H9 (cell line): ENCODE results near the gene INSC. TPM values are rescaled to one million over a fixed set of nuclear protein-coding genes. Genes with fewer than 3 reads are reported as not detected.

Experiments used
- DNase-seq: peaks from one replicate; pipeline ENCODE4 v3.0.0-alpha.2; 2017
- H2AFZ ChIP-seq: one replicate; pipeline ENCODE4 v1.6.1; 2013; ENCODE audit warnings: mild to moderate bottlenecking, low read length, control low read depth, moderate library complexity
- H2AK5ac ChIP-seq: 2 replicates; pipeline ENCODE4 v1.6.1; 2013; ENCODE audit warnings: low read length, control low read depth, mixed read lengths; ENCODE audit not compliant: insufficient read length
- H2BK120ac ChIP-seq: one replicate; pipeline ENCODE4 v1.6.1; 2013; ENCODE audit warnings: low read depth, mild to moderate bottlenecking, low read length, control low read depth, inconsistent platforms; ENCODE audit not compliant: poor library complexity, severe bottlenecking
- H2BK12ac ChIP-seq: 2 replicates; pipeline ENCODE4 v1.6.1; 2013; ENCODE audit warnings: low read length, control low read depth, mixed read lengths, low read depth; ENCODE audit not compliant: insufficient read length
- H2BK15ac ChIP-seq: 2 replicates; pipeline ENCODE4 v1.6.1; 2013; ENCODE audit warnings: low read depth, low read length, control low read depth
- H2BK20ac ChIP-seq: one replicate; pipeline ENCODE4 v1.6.1; 2013; ENCODE audit warnings: low read depth, mild to moderate bottlenecking, low read length, control low read depth, inconsistent platforms; ENCODE audit not compliant: poor library complexity, severe bottlenecking
- H2BK5ac ChIP-seq: 2 replicates; pipeline ENCODE4 v1.6.1; 2013; ENCODE audit warnings: low read length, control low read depth, mixed read lengths; ENCODE audit not compliant: insufficient read length
- H3K14ac ChIP-seq: 2 replicates; pipeline ENCODE4 v1.6.1; 2013; ENCODE audit warnings: low read length, control low read depth; ENCODE audit not compliant: insufficient read depth
- H3K18ac ChIP-seq: 2 replicates; pipeline ENCODE4 v1.6.1; 2013; ENCODE audit warnings: low read depth, mild to moderate bottlenecking, mixed read lengths, low read length, control low read depth; ENCODE audit not compliant: insufficient read length
- H3K23ac ChIP-seq: 2 replicates; pipeline ENCODE4 v1.6.1; 2013; ENCODE audit warnings: low read length, control low read depth, mixed read lengths, low read depth; ENCODE audit not compliant: insufficient read length
- H3K23me2 ChIP-seq: 2 replicates; pipeline ENCODE4 v1.6.1; 2013; ENCODE audit warnings: low read depth, mild to moderate bottlenecking, mixed read lengths, low read length, control low read depth; ENCODE audit not compliant: insufficient read length, poor library complexity, severe bottlenecking
- H3K27ac ChIP-seq: 2 replicates; pipeline ENCODE4 v1.5.1; 2013; ENCODE audit warnings: low read length, control low read depth, mixed read lengths, low read depth; ENCODE audit not compliant: insufficient read length
- H3K27me3 ChIP-seq: 2 replicates; pipeline ENCODE4 v1.6.1; 2013; ENCODE audit warnings: low read length, control low read depth, inconsistent platforms; ENCODE audit not compliant: insufficient read depth
- H3K4ac ChIP-seq: 2 replicates; pipeline ENCODE4 v1.6.1; 2013; ENCODE audit warnings: low read depth, mild to moderate bottlenecking, control low read depth, inconsistent platforms, low read length, moderate library complexity
- H3K4me1 ChIP-seq: 2 replicates; pipeline ENCODE4 v1.6.1; 2013; ENCODE audit warnings: low read length, control low read depth, inconsistent platforms; ENCODE audit not compliant: insufficient read depth
- H3K4me2 ChIP-seq: 2 replicates; pipeline ENCODE4 v1.6.1; 2013; ENCODE audit warnings: low read length, control low read depth, mixed read lengths; ENCODE audit not compliant: insufficient read length, insufficient read depth
- H3K56ac ChIP-seq: 2 replicates; pipeline ENCODE4 v1.6.1; 2013; ENCODE audit warnings: low read depth, mild to moderate bottlenecking, mixed read lengths, low read length, control low read depth; ENCODE audit not compliant: insufficient read length
- H3K79me1 ChIP-seq: 2 replicates; pipeline ENCODE4 v1.6.1; 2013; ENCODE audit warnings: low read depth, mild to moderate bottlenecking, moderate library complexity, low read length, control low read depth, inconsistent platforms; ENCODE audit not compliant: insufficient read depth, poor library complexity, severe bottlenecking
- H3K79me2 ChIP-seq: 2 replicates; pipeline ENCODE4 v1.6.1; 2013; ENCODE audit warnings: low read length, control low read depth, inconsistent platforms; ENCODE audit not compliant: insufficient read depth
- H3K9ac ChIP-seq: 2 replicates; pipeline ENCODE4 v1.6.1; 2013; ENCODE audit warnings: low read length, control low read depth, mixed read lengths; ENCODE audit not compliant: insufficient read length; ENCODE audit errors: extremely low read depth
- H3K9me3 ChIP-seq: one replicate; pipeline ENCODE4 v1.6.1; 2013; ENCODE audit warnings: low read depth, low read length, inconsistent platforms; ENCODE audit not compliant: control insufficient read depth
- H3T11ph ChIP-seq: one replicate; pipeline ENCODE4 v1.6.1; 2013; ENCODE audit warnings: mild to moderate bottlenecking, low read length, control low read depth, inconsistent platforms
- H4K20me1 ChIP-seq: one replicate; pipeline ENCODE4 v1.6.1; 2013; ENCODE audit not compliant: control insufficient read depth, insufficient read length, insufficient read depth
- H4K5ac ChIP-seq: 2 replicates; pipeline ENCODE4 v1.6.1; 2013; ENCODE audit warnings: low read depth, mild to moderate bottlenecking, mixed read lengths, low read length, control low read depth; ENCODE audit not compliant: insufficient read length
- H4K8ac ChIP-seq: replicated peaks from 2 replicates; pipeline ENCODE4 v1.6.1; 2013; ENCODE audit warnings: low read length, control low read depth, mixed read lengths, low read depth; ENCODE audit not compliant: insufficient read length
- H4K91ac ChIP-seq: 2 replicates; pipeline ENCODE4 v1.6.1; 2013; ENCODE audit warnings: low read depth, mild to moderate bottlenecking, moderate library complexity, mixed read lengths, low read length, control low read depth; ENCODE audit not compliant: insufficient read length
- H3K27ac Mint-ChIP-seq, 3 experiments: 2 replicates in 2 of 3; 3 replicates in 1 of 3; pipeline ENCODE4 v1.8.0; 2020 to 2021; ENCODE audit warnings: mixed read lengths in 3 of 3, mild to moderate bottlenecking in 1 of 3, moderate library complexity in 1 of 3
- H3K27me3 Mint-ChIP-seq: 2 replicates; pipeline ENCODE4 v1.8.0; 2021; ENCODE audit warnings: low read depth, mild to moderate bottlenecking, moderate library complexity, mixed read lengths
- H3K36me3 Mint-ChIP-seq, 3 experiments: 2 replicates in 2 of 3; 3 replicates in 1 of 3; pipeline ENCODE4 v1.8.0; 2020 to 2021; ENCODE audit warnings: low read depth in 3 of 3, mixed read lengths in 3 of 3; ENCODE audit not compliant: insufficient read depth in 1 of 3
- H3K4me1 Mint-ChIP-seq, 2 experiments: 2 replicates each; pipeline ENCODE4 v1.8.0; 2020; ENCODE audit warnings: mixed read lengths in 2 of 2
- H3K4me3 Mint-ChIP-seq, 2 experiments: 2 replicates in 1 of 2; 3 replicates in 1 of 2; pipeline ENCODE4 v1.8.0; 2020 to 2021; ENCODE audit warnings: mild to moderate bottlenecking in 2 of 2, mixed read lengths in 2 of 2, moderate library complexity in 1 of 2
- H3K9me3 Mint-ChIP-seq, 2 experiments: 2 replicates in 1 of 2; 3 replicates in 1 of 2; pipeline ENCODE4 v1.8.0; 2020; ENCODE audit warnings: mild to moderate bottlenecking in 2 of 2, mixed read lengths in 2 of 2, moderate library complexity in 1 of 2
- WGBS: extraction: QIAGEN DNeasy Blood & Tissue Kit; methylation state at CpG from one replicate; pipeline ENCODE4 v1.1.7; 2013; ENCODE audit warnings: missing lambda C conversion rate, low lambda C conversion rate, mixed read lengths; ENCODE audit not compliant: insufficient read length; ENCODE audit errors: extremely low coverage; 5-methylcytosine and 5-hydroxymethylcytosine counted together
- total RNA-seq: library from RNA; stranded (reverse); gene quantifications from 2 replicates; pipeline ENCODE4 v1.2.1, GENCODE V29; 2021
- TF ChIP-seq, protein P1 (sequence below): fragments of 200-600 bp; sonication (generic); conservative IDR thresholded peaks from 3 replicates; pipeline ENCODE4 v1.8.0; 2021; ENCODE audit warnings: antibody characterized with exemption, mild to moderate bottlenecking

Gene INSC
- total RNA-seq, 1 experiment from 2014 or later = not detected

DNA sequence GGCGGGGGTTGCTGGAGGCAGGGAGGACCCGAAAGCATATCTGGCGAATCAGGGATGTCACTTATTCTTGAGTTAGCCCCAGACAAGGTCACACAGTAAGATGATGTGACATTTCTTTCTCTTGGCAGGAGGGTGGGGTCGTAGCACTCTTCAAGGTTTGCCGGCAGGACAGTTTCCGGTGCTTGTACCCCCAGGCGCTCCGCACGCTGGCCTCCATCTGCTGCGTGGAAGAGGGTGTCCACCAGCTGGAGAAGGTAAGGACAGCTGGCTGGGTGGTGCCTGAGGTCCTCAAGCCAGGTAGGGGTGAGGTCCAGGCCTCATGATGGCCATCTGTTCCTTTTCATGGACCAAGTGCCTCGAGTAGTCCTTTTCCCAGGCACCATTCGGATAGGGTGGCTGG lies 86.0 kb downstream of the INSC start:
- H4K20me1 ChIP-seq = no peaks in the 10 kb centered on the region
- no peak for DNase-seq
- H4K8ac ChIP-seq = no peak overlapping the region
- Mint-ChIP-seq H3K27me3 (no peaks in the 10 kb centered on the region; the same call in none of the 2 replicates), H3K4me3 (no peak overlapping the region), H3K27ac (peak overlapping the region in 1 of 3 experiments; percentile 61; a peak in 2 of 7 replicates), H3K36me3 (no peaks in the 10 kb centered on the region), H3K9me3 (no peaks in the 10 kb centered on the region), H3K4me1 (no peaks in the 10 kb centered on the region)
- no peak overlapping the region for H3T11ph ChIP-seq
- H3K9ac ChIP-seq = no peak overlapping the region
- no peak overlapping the region for H2AFZ ChIP-seq
- no peaks in the 10 kb centered on the region for H3K23me2 ChIP-seq
- no peaks in the 10 kb centered on the region for H3K79me2 ChIP-seq
- H3K4ac ChIP-seq = no peak overlapping the region
- H3K4me2 ChIP-seq = no peak overlapping the region
- no peaks in the 10 kb centered on the region for H3K79me1 ChIP-seq
- H3K27ac ChIP-seq = no peak overlapping the region
- H2BK120ac ChIP-seq = no peak overlapping the region
- no peak overlapping the region for H2BK20ac ChIP-seq
- no peak overlapping the region for H2BK12ac ChIP-seq
- WGBS = no CpG with 5 or more reads among the region's 12 CpGs
- H4K5ac ChIP-seq = no peak overlapping the region
- no peak overlapping the region for H2AK5ac ChIP-seq
- TF ChIP-seq, protein P1, sequence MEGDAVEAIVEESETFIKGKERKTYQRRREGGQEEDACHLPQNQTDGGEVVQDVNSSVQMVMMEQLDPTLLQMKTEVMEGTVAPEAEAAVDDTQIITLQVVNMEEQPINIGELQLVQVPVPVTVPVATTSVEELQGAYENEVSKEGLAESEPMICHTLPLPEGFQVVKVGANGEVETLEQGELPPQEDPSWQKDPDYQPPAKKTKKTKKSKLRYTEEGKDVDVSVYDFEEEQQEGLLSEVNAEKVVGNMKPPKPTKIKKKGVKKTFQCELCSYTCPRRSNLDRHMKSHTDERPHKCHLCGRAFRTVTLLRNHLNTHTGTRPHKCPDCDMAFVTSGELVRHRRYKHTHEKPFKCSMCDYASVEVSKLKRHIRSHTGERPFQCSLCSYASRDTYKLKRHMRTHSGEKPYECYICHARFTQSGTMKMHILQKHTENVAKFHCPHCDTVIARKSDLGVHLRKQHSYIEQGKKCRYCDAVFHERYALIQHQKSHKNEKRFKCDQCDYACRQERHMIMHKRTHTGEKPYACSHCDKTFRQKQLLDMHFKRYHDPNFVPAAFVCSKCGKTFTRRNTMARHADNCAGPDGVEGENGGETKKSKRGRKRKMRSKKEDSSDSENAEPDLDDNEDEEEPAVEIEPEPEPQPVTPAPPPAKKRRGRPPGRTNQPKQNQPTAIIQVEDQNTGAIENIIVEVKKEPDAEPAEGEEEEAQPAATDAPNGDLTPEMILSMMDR = no peak
- no peak overlapping the region; the same call in 1 of the 2 replicates for H3K14ac ChIP-seq
- no peak overlapping the region for H3K23ac ChIP-seq
- H3K9me3 ChIP-seq = no peaks in the 10 kb centered on the region
- H3K27me3 ChIP-seq = no peaks in the 10 kb centered on the region
- H2BK15ac ChIP-seq = no peak overlapping the region
- no peaks in the 10 kb centered on the region for H3K4me1 ChIP-seq
- no peak overlapping the region for H3K18ac ChIP-seq
- no peak overlapping the region for H2BK5ac ChIP-seq
- no peak overlapping the region for H4K91ac ChIP-seq
- H3K56ac ChIP-seq = no peak overlapping the region
